OCI-LY1 (cell line): ENCODE results near the gene SLC17A8.

Experiments
- H2AFZ ChIP-seq: fragments of 200-600 bp; sonication (generic), shearing (Covaris generic); 2 replicates; pipeline ENCODE4 v1.6.0; 2014; ENCODE audit warnings: antibody characterized with exemption, mild to moderate bottlenecking, low read length
- H3F3A ChIP-seq: fragments of 200-600 bp; sonication (generic), shearing (Covaris generic); 2 replicates; pipeline ENCODE4 v1.6.0; 2014; ENCODE audit warnings: mild to moderate bottlenecking, antibody characterized with exemption, low read length, moderate library complexity; ENCODE audit not compliant: insufficient read depth
- H3K27ac ChIP-seq: fragments of 200-600 bp; sonication (generic); 2 replicates; pipeline ENCODE4 v1.5.1; 2014; ENCODE audit warnings: low read length, mixed run types, mild to moderate bottlenecking, low read depth; ENCODE audit not compliant: poor library complexity, severe bottlenecking
- H3K27me3 ChIP-seq: fragments of 200-600 bp; sonication (generic); 2 replicates; pipeline ENCODE4 v1.6.0; 2014; ENCODE audit warnings: antibody characterized with exemption, mild to moderate bottlenecking, low read length, moderate library complexity; ENCODE audit not compliant: insufficient read depth
- H3K36me3 ChIP-seq: fragments of 200-600 bp; sonication (generic); 2 replicates; pipeline ENCODE4 v1.6.1; 2014; ENCODE audit warnings: mild to moderate bottlenecking, antibody characterized with exemption, low read length, moderate library complexity, mixed read lengths; ENCODE audit not compliant: insufficient read depth
- H3K4me1 ChIP-seq: fragments of 200-600 bp; sonication (generic); 2 replicates; pipeline ENCODE4 v1.5.1; 2014; ENCODE audit warnings: mild to moderate bottlenecking, low read length, moderate library complexity; ENCODE audit not compliant: insufficient read depth, severe bottlenecking
- H3K4me2 ChIP-seq: fragments of 200-600 bp; sonication (generic), shearing (Covaris generic); 2 replicates; pipeline ENCODE4 v1.6.1; 2014; ENCODE audit warnings: low read length
- H3K4me3 ChIP-seq: fragments of 200-600 bp; sonication (generic); 2 replicates; pipeline ENCODE4 v1.5.1; 2014; ENCODE audit warnings: low read length, low read depth, mild to moderate bottlenecking, mixed read lengths; ENCODE audit not compliant: poor library complexity, severe bottlenecking
- H3K79me2 ChIP-seq: fragments of 200-600 bp; shearing (Covaris generic); 2 replicates; pipeline ENCODE4 v1.6.1; 2016; ENCODE audit warnings: mixed run types, low read length, mixed read lengths; ENCODE audit not compliant: insufficient read depth
- H3K9ac ChIP-seq: fragments of 200-600 bp; sonication (generic), shearing (Covaris generic); 2 replicates; pipeline ENCODE4 v1.6.1; 2014; ENCODE audit warnings: mild to moderate bottlenecking, low read length, mixed read lengths
- H3K9me2 ChIP-seq: fragments of 200-600 bp; sonication (generic), shearing (Covaris generic); 2 replicates; pipeline ENCODE4 v1.6.1; 2014; ENCODE audit warnings: low read depth, mild to moderate bottlenecking, low read length, mixed read lengths
- H3K9me3 ChIP-seq: fragments of 200-600 bp; shearing (Covaris generic); 2 replicates; pipeline ENCODE4 v1.6.1; 2014; ENCODE audit warnings: low read length, mixed read lengths
- H4K20me1 ChIP-seq: fragments of 200-600 bp; sonication (generic), shearing (Covaris generic); 2 replicates; pipeline ENCODE4 v1.6.0; 2016; ENCODE audit warnings: mild to moderate bottlenecking, low read length; ENCODE audit not compliant: insufficient read depth
- CTCF ChIP-seq: fragments of 200-600 bp; sonication (generic), shearing (Covaris generic); IDR thresholded peaks from 2 replicates; pipeline ENCODE4 v1.5.1; 2017; ENCODE audit warnings: mild to moderate bottlenecking, antibody characterized with exemption, low read length, moderate library complexity, mixed read lengths
- EZH2 ChIP-seq: fragments of 200-600 bp; sonication (generic), shearing (Covaris generic); IDR thresholded peaks from 2 replicates; pipeline ENCODE4 v1.8.0; 2017; ENCODE audit warnings: borderline replicate concordance, mixed run types, mild to moderate bottlenecking, antibody characterized with exemption, low read length, moderate library complexity, mixed read lengths

Gene SLC17A8

GRCh38 chr12:100463661-100464060 is 106.8 kb downstream of the SLC17A8 start:
- H3K4me2 ChIP-seq: no peak overlapping the region
- H4K20me1 ChIP-seq: no peaks in the 10 kb centered on the region
- H3K9me3 ChIP-seq: no peaks in the 10 kb centered on the region
- no peak overlapping the region for H3K27ac ChIP-seq
- no peak overlapping the region for H2AFZ ChIP-seq
- no peaks in the 10 kb centered on the region for H3K36me3 ChIP-seq
- H3K9ac ChIP-seq: no peak overlapping the region
- no peaks in the 10 kb centered on the region for H3K4me1 ChIP-seq
- H3K4me3 ChIP-seq: no peak overlapping the region
- H3K9me2 ChIP-seq: no peaks in the 10 kb centered on the region
- H3F3A ChIP-seq: no peaks in the 10 kb centered on the region
- TF ChIP-seq EZH2: no peak
- no peak for TF ChIP-seq CTCF
- H3K27me3 ChIP-seq: no peaks in the 10 kb centered on the region
- no peaks in the 10 kb centered on the region for H3K79me2 ChIP-seq

GRCh38 chr12:100464529-100464928 is 107.7 kb downstream of the SLC17A8 start:
- Histone ChIP-seq H3F3A (no peaks in the 10 kb centered on the region), H3K9me3 (no peaks in the 10 kb centered on the region), H3K9ac (no peak overlapping the region), H3K4me3 (no peak overlapping the region), H3K27me3 (no peaks in the 10 kb centered on the region), H2AFZ (no peak overlapping the region), H3K36me3 (no peaks in the 10 kb centered on the region), H4K20me1 (no peaks in the 10 kb centered on the region), H3K79me2 (no peaks in the 10 kb centered on the region), H3K9me2 (no peaks in the 10 kb centered on the region), H3K27ac (no peak overlapping the region), H3K4me2 (no peak overlapping the region), H3K4me1 (no peaks in the 10 kb centered on the region)
- TF ChIP-seq CTCF: no peak
- no peak for TF ChIP-seq EZH2

DNA sequence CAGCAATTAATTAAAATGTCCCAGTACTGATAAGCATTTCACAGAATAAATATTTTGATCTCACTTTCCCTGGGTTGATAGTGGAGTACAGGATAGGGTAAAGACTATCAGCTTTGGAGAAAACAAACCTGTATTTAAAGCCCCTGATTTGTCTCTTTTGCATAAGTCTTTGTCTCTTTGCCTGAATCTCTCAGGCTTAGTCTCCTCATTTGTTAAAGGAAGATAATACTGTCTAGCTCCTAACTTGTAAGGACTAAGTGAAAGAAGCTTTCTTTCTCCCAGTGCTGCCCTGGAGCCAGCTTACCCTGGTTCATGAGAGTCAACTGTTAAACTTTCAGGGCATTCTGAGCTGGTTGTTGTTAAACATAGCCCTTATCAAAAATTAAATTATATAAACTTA is 111.3 kb downstream of the SLC17A8 start:
- H3K27ac ChIP-seq: no peak overlapping the region
- H3K9me2 ChIP-seq: no peaks in the 10 kb centered on the region
- H4K20me1 ChIP-seq: no peaks in the 10 kb centered on the region
- H3K9ac ChIP-seq: no peak overlapping the region
- no peak overlapping the region for H3K4me3 ChIP-seq
- no peaks in the 10 kb centered on the region for H3K79me2 ChIP-seq
- no peaks in the 10 kb centered on the region for H3K36me3 ChIP-seq
- H3K9me3 ChIP-seq: no peaks in the 10 kb centered on the region
- no peak overlapping the region for H2AFZ ChIP-seq
- H3K4me1 ChIP-seq: no peaks in the 10 kb centered on the region
- TF ChIP-seq CTCF (no peak), EZH2 (no peak)
- H3K4me2 ChIP-seq: no peak overlapping the region
- H3F3A ChIP-seq: no peaks in the 10 kb centered on the region
- H3K27me3 ChIP-seq: no peaks in the 10 kb centered on the region
